Parathyroid adenoma (tissue), 2 donors: ENCODE results near the gene ACSS3.

Experiments used
- H2AFZ ChIP-seq: fragments of 300-600 bp; sonication (generic); one replicate; pipeline ENCODE4 v1.7.0; 2017; ENCODE audit warnings: antibody characterized with exemption, mild to moderate bottlenecking
- H3K27ac ChIP-seq: fragments of 300-600 bp; sonication (generic); one replicate; pipeline ENCODE4 v1.7.0; 2017
- H3K27me3 ChIP-seq: fragments of 300-600 bp; sonication (generic); one replicate; pipeline ENCODE4 v1.7.0; 2017; ENCODE audit warnings: low read length; ENCODE audit not compliant: control insufficient read depth, insufficient read depth
- H3K36me3 ChIP-seq: fragments of 300-600 bp; sonication (generic); one replicate; pipeline ENCODE4 v1.7.0; 2017; ENCODE audit warnings: low read length; ENCODE audit not compliant: control insufficient read depth, insufficient read depth
- H3K4me1 ChIP-seq: fragments of 300-600 bp; sonication (generic); one replicate; pipeline ENCODE4 v1.7.0; 2017; ENCODE audit warnings: control low read depth
- H3K4me2 ChIP-seq: fragments of 300-600 bp; sonication (generic); one replicate; pipeline ENCODE4 v1.7.0; 2017; ENCODE audit warnings: low read length
- H3K4me3 ChIP-seq: fragments of 300-600 bp; sonication (generic); one replicate; pipeline ENCODE4 v1.7.0; 2017; ENCODE audit warnings: low read depth, low read length
- H3K79me2 ChIP-seq: fragments of 300-600 bp; sonication (generic); one replicate; pipeline ENCODE4 v1.7.0; 2017; ENCODE audit warnings: control low read depth
- H3K9ac ChIP-seq: fragments of 300-600 bp; sonication (generic); one replicate; pipeline ENCODE4 v1.7.0; 2017; ENCODE audit warnings: mild to moderate bottlenecking
- H3K9me3 ChIP-seq: fragments of 300-600 bp; sonication (generic); one replicate; pipeline ENCODE4 v1.7.0; 2017; ENCODE audit warnings: low read length; ENCODE audit not compliant: control insufficient read depth
- CTCF ChIP-seq: fragments of 300-600 bp; sonication (generic); IDR thresholded peaks from one replicate; pipeline ENCODE4 v1.7.0; 2017; ENCODE audit warnings: antibody characterized with exemption, mild to moderate bottlenecking
- donor health status: primary hyperparathyroidism.

Gene ACSS3

GRCh38 chr12:81205416-81205815 lies 127.5 kb downstream of the ACSS3 start:
- Histone ChIP-seq H3K27me3 (no peaks in the 10 kb centered on the region), H3K4me2 (no peak overlapping the region), H3K4me3 (no peak overlapping the region), H3K9me3 (no peaks in the 10 kb centered on the region), H3K27ac (no peak overlapping the region), H2AFZ (no peak overlapping the region), H3K4me1 (no peaks in the 10 kb centered on the region), H3K9ac (no peak overlapping the region), H3K36me3 (no peaks in the 10 kb centered on the region), H3K79me2 (no peaks in the 10 kb centered on the region)
- TF ChIP-seq CTCF: no peak

GRCh38 chr12:81206429-81206828 lies 128.6 kb downstream of the ACSS3 start:
- no peak overlapping the region for H3K9ac ChIP-seq
- no peak overlapping the region for H3K4me2 ChIP-seq
- no peaks in the 10 kb centered on the region for H3K36me3 ChIP-seq
- H3K4me1 ChIP-seq: no peaks in the 10 kb centered on the region
- no peak overlapping the region for H3K27ac ChIP-seq
- H3K4me3 ChIP-seq: no peak overlapping the region
- no peaks in the 10 kb centered on the region for H3K9me3 ChIP-seq
- no peak for TF ChIP-seq CTCF
- no peak overlapping the region for H2AFZ ChIP-seq
- no peaks in the 10 kb centered on the region for H3K27me3 ChIP-seq
- no peaks in the 10 kb centered on the region for H3K79me2 ChIP-seq

- H3K36me3 ChIP-seq: no peaks in the 10 kb centered on the region
- no peak overlapping the region for H3K4me3 ChIP-seq
- H3K9ac ChIP-seq: no peak overlapping the region
- no peak overlapping the region for H3K27ac ChIP-seq
- no peak overlapping the region for H2AFZ ChIP-seq
- no peaks in the 10 kb centered on the region for H3K9me3 ChIP-seq
- TF ChIP-seq CTCF: no peak
- no peaks in the 10 kb centered on the region for H3K79me2 ChIP-seq
- no peaks in the 10 kb centered on the region for H3K4me1 ChIP-seq
- H3K4me2 ChIP-seq: no peak overlapping the region
- H3K27me3 ChIP-seq: no peaks in the 10 kb centered on the region
Measured at GRCh38 chr12:81207173-81207572, 129.3 kb downstream of the ACSS3 start.

GRCh38 chr12:81207664-81208063 lies 129.8 kb downstream of the ACSS3 start:
- H3K36me3 ChIP-seq: no peaks in the 10 kb centered on the region
- H3K27ac ChIP-seq: no peak overlapping the region
- TF ChIP-seq CTCF: no peak
- H3K9ac ChIP-seq: no peak overlapping the region
- no peak overlapping the region for H3K4me2 ChIP-seq
- no peaks in the 10 kb centered on the region for H3K79me2 ChIP-seq
- no peaks in the 10 kb centered on the region for H3K4me1 ChIP-seq
- no peaks in the 10 kb centered on the region for H3K9me3 ChIP-seq
- H3K4me3 ChIP-seq: no peak overlapping the region
- H2AFZ ChIP-seq: no peak overlapping the region
- no peaks in the 10 kb centered on the region for H3K27me3 ChIP-seq

GRCh38 chr12:81208187-81208911 lies 130.5 kb downstream of the ACSS3 start:
- TF ChIP-seq CTCF: no peak
- Histone ChIP-seq H3K9me3 (no peaks in the 10 kb centered on the region), H2AFZ (no peak overlapping the region), H3K27me3 (no peaks in the 10 kb centered on the region), H3K27ac (no peak overlapping the region), H3K79me2 (no peaks in the 10 kb centered on the region), H3K9ac (no peak overlapping the region), H3K4me3 (no peak overlapping the region), H3K36me3 (no peaks in the 10 kb centered on the region), H3K4me2 (no peak overlapping the region), H3K4me1 (no peaks in the 10 kb centered on the region)
